GM19240 (cell line): ENCODE results near the gene CTNNA3.

ENCODE experiments used
- DNase-seq: peaks from one replicate; pipeline ENCODE4 v3.0.0; 2011; ENCODE audit warnings: low spot score; ENCODE audit not compliant: insufficient read length

Gene CTNNA3

GRCh38 chr10:67033878-67034277 lies 662.1 kb downstream of the CTNNA3 start:
- no peak for DNase-seq

GRCh38 chr10:67022099-67022498 lies 673.9 kb downstream of the CTNNA3 start:
- no peak for DNase-seq

DNA sequence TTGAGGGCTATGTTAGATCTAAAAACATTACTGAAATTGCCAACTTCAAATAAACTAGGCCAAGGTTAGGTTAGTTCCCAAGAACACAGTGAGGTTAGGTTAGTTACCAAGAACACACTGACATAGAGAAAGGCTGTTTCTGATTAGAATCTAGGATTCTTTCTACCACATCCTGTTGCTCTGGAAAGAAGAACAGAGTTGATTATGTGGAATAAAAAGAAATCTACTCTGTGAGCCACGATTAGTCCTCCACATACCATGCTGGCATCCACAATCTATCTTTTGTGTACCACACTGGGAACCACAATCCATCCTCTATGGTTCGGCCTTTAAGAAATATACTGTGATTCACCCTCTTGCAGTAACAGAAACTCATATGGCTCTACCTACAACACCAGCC lies 678.8 kb downstream of the CTNNA3 start:
- no peak for DNase-seq

DNA sequence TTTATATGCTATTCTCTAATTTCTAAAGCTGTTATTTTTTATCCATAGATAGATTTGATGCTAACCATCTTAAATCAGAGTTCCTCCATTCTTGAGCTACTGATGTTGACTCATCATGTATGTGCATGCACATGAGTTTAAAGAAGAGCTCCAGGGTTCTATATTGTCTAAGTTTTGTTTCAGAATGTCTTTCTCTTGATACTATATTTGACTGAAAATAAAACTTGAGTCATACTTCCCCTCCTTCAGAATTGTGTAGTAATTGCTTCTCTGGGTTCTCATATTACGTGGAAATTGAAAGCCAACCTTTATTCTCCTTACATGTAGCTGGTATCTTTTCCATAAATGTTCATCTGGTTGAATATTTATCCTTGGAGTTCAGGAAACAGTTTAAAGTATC lies 680.8 kb downstream of the CTNNA3 start:
- no peak for DNase-seq

DNA sequence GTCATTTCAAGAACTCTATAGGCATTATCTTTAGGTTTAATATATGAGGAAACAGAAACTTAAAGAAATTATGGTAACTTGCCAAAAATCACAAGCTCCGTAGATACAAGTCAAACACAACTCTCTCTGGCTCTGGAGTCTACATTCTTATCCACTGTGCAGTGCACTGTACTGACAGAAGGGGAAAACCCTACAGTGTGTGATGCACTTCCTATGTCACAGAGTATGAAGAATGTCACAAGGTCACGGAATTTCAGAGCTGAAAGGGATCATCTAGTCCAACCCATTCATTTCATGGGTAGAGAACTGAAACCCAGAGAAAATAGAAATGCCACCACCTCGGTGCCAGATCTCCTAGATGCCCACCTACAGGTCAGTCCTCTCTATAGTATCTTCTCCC lies 684.0 kb downstream of the CTNNA3 start:
- no peak for DNase-seq

DNA sequence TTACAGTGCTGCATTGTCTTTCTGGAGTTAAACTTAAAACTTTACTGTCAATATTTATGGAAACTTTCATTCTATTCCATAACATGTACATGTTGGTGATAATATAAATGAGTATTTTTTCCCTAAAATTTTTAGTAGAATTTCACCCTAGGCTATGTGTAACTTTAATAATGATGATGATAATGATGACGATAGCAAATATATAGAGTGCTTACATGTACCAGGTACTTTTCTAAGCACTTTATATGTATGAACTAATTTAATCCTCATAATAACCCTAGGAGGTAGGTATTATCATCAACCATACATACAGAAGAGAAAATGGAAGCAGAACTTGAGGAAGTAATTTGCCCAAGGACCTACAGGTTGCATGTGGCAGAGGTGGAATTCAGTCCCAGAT lies 684.5 kb downstream of the CTNNA3 start:
- DNase-seq: no peak

- DNase-seq: no peak
Measured at GRCh38 chr10:67005981-67006380, 690.0 kb downstream of the CTNNA3 start.

DNA sequence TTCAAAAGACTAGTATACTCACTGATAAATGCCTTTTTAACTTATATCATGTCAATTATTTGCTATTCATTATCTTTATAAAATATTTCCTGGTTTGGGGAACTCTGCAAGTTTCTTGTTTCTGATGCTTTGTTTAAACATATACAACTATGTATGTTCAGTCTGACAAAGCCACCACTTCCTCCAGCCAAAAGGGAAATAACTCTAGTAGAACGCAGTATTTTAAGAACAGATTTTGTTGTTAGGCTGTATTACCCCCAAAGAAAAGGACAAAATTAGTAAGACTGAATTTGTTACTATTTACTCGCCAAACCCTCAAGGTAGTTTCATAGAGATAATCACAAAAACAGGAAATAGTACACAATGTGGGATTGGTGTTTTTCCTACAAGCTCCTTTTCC lies 691.3 kb downstream of the CTNNA3 start:
- no peak for DNase-seq

- DNase-seq: no peak
Measured at GRCh38 chr10:66999762-67000545, 696.0 kb downstream of the CTNNA3 start.

DNA sequence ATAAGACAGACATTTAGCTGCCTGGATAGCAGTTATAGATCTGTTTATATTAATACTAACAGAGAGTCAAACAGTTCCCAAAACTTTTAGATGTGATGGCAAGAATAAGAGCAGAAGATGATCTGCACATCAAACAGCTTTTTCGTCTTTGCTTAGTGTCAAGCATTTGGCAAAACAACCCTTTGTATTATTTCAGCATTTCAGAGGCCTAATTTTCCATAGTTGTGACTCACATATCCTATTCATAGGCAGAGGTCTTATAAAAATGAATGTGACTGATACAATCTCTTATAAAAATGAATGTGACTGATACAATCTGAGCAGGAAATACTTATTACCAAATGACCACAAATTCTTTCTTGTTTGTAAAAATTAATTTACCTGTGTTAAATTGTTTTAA lies 699.0 kb downstream of the CTNNA3 start:
- DNase-seq: no peak

DNA sequence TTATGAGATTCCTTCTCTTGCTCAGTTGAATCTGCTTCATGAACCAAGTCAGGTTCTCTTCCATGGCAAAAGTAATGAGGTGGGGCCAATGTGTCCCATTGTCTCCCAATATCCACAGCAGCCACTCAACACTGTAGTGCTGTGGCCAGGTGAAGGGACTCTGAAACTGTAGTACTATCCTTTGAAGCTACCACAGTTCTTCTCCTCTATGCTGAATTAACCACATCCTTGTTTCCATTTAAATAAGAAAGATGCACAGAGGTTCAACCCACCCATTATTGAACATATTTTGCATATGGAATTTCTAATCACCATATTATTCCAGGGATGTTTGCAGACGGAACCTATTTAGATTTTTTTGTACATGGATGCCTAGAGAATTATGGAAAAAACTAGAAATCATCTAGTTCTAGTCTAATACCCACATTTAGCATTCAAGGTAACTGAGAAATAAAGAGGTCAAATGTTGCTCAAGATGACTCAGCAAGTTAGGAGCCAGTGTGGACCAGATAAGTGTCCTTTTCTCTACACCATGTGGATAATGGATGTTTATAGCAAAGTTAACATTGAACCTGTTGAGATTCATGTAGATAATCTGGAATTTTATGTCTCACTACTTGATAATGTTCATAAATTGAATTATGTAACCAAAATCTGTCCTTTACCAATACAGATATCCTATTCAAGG lies 705.7 kb downstream of the CTNNA3 start:
- no peak for DNase-seq

GRCh38 chr10:66983475-66983818 lies 712.5 kb downstream of the CTNNA3 start:
- no peak for DNase-seq

DNA sequence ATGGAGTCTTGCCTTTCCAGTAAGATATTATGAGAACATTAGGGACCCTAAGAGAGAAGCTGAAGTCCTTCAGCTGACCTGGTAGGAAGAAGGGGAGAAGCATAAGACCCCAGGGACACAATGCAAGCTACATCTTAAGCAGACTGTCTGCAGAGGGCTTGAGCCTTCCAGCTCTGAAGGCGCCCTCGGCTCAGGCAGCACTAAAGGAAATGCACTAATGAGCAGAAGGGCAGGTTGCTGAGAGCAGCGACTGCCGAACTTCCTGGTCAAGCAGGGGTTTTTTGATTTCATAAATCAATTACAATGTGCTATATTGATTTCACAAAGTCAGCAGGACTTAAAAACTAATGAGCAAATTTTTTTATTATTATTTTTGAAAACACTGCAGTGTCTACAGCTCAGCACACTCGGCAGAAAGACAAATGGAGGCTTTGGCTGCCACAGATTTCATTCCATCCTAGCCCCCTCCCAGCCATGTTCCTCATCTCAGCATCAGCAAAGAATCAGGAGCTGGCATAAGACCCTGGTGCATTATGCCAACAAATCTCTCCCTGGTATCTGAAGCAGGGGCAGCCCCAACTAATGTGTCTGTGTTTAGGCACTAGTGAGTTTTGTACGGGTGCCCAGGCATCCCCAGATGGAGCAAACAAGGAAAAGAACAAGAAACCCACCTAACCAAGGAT lies 713.1 kb downstream of the CTNNA3 start:
- DNase-seq: no peak

DNA sequence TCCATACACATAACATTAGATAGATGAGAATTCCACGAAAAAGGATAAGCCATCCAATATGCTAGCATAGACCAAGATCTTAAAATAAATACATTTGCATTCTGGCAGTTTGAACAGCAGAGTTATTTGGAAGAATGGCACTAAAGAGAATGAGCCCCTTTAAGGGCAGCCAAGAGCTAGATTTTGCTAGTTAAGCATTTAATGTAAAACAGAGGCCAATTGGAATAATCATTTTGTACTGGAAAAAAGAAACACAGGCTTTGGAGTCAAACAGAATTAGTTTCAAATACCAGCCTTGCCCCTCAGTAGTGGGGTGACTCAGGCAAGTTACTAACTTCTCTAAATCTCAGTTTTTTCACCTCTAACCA lies 714.0 kb downstream of the CTNNA3 start:
- DNase-seq: no peak

DNA sequence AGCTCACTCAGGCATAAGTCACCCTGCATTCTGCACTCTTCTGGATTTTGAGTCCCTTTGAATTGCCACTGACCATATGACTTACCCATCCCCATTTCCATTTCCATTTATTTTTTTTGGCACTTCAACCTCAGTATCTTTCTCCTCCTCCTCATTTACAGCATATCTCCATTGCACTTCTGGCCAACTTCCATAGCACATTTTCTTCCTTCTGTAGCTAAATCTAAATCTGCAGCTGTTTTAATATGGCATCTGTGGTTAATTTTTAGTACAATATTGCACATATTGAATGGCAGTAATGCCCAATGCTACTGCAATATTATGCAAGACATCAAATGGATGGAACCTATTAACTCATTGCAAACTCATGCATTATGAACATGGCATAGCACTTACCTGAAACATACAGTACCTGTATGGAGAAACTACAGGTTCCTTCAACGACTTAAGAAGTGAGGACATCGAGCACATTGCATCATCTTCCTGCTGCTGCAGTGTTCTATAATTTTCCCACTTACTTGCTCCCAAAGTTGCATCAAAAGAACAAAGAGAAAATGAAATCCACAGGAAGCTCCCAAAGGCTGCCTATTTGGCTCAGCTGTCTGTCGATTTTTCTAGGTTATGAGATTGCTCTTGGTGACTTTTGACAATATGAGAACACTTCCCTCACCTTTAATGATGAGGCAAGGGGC lies 714.5 kb downstream of the CTNNA3 start:
- DNase-seq: no peak

- no peak for DNase-seq
Measured at GRCh38 chr10:66980246-66980815, 715.7 kb downstream of the CTNNA3 start.

GRCh38 chr10:66964946-66965345 lies 731.0 kb downstream of the CTNNA3 start:
- DNase-seq: no peak

- no peak for DNase-seq
Measured at GRCh38 chr10:66958466-66958865, 737.5 kb downstream of the CTNNA3 start.

- DNase-seq: no peak
Measured at GRCh38 chr10:66951896-66952295, 744.1 kb downstream of the CTNNA3 start.

DNA sequence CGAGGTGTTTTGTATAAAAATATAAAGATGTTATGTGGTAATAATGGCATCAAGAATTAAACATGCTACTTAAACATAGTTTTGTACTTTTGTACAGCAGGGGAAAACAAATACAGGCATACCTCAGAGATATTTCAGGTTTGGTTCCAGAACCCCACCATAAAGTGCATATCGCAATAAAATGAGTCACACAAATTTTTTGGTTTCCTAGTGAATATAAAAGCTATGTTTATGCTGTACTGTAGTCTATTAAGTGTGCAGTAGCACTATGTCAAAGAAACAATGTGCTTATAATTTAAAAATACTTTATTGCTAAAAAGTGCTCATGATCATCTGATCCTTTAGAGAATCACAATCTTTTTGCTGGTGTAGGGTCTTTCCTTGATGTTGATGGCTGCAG lies 752.4 kb downstream of the CTNNA3 start:
- DNase-seq: no peak

DNA sequence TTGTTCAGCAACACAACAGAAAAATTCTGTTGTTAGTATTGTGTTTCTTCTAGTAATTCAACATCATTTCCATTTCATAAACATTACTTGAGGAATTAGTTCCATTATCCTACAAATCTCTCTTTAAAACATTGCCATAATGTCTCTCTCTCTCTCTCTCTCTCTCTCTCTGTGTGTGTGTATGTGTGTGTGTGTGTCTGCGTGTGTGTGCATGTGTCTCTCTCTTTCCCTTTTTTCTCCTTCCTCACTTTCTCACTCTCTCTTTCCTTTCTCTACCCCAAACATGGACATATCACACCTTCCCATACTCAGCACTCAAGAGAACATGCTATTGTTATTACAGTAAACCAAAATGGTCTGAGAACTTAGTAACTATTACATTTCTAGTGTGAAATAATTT lies 753.6 kb downstream of the CTNNA3 start:
- DNase-seq: no peak

- no peak for DNase-seq
Measured at GRCh38 chr10:66941491-66941890, 754.5 kb downstream of the CTNNA3 start.
